CD4-positive, alpha-beta T cell treated with Interleukin-15 for 1 hour (primary cell): ENCODE data around the gene PGAM2.
"Not testable (repeated sequence)": the region's sequence is repeated elsewhere in the genome, so short reads cannot be mapped to it uniquely, and the experiment has no call there.

Experiments
- DNase-seq: peaks from one replicate; pipeline ENCODE4 v3.0.0-alpha.2; 2020

PGAM2 gene

GRCh38 chr7:44048031-44048795 lies 17.2 kb downstream of the PGAM2 start:
- DNase-seq, result no peak

GRCh38 chr7:44046321-44047061 lies 18.9 kb downstream of the PGAM2 start:
- DNase-seq, result peak; percentile 87

GRCh38 chr7:44045226-44046014 lies 19.9 kb downstream of the PGAM2 start:
- DNase-seq, result no peak

GRCh38 chr7:44044315-44045225 lies 20.8 kb downstream of the PGAM2 start, which contains the start of gene DBNL:
TSS of gene DBNL (plus strand) at chr7:44044702. CDS start at chr7:44044738, 36 bp downstream.
- peak; percentile 88 for DNase-seq

GRCh38 chr7:44043902-44044301 lies 21.5 kb downstream of the PGAM2 start:
- no peak for DNase-seq

- no peak for DNase-seq
Observed at GRCh38 chr7:44042221-44042620, 23.1 kb downstream of the PGAM2 start.

GRCh38 chr7:44040493-44040891 lies 24.9 kb downstream of the PGAM2 start:
- DNase-seq, result peak; percentile 80

GRCh38 chr7:44039800-44040492 lies 25.4 kb downstream of the PGAM2 start:
- DNase-seq, result not testable (repeated sequence)

GRCh38 chr7:44038961-44039558 lies 26.3 kb downstream of the PGAM2 start:
- peak; percentile 92 for DNase-seq

- not testable (repeated sequence) for DNase-seq
Observed at GRCh38 chr7:44038553-44038952, 26.8 kb downstream of the PGAM2 start.

GRCh38 chr7:44037951-44038350 lies 27.4 kb downstream of the PGAM2 start:
- DNase-seq, result not testable (repeated sequence)

GRCh38 chr7:44036364-44036763 lies 29.0 kb downstream of the PGAM2 start:
- peak; percentile 29 for DNase-seq

- not testable (repeated sequence) for DNase-seq
Observed at GRCh38 chr7:44033971-44034844, 31.2 kb downstream of the PGAM2 start.

- not testable (repeated sequence) for DNase-seq
Observed at GRCh38 chr7:44032031-44032430, 33.3 kb downstream of the PGAM2 start.

- DNase-seq, result not testable (repeated sequence)
Observed at GRCh38 chr7:44031319-44031718, 34.0 kb downstream of the PGAM2 start.

GRCh38 chr7:44030029-44030428 lies 35.3 kb downstream of the PGAM2 start:
- DNase-seq, result not testable (repeated sequence)

GRCh38 chr7:44029433-44029832 lies 35.9 kb downstream of the PGAM2 start:
- not testable (repeated sequence) for DNase-seq

GRCh38 chr7:44022796-44023467 lies 42.4 kb downstream of the PGAM2 start:
- not testable (repeated sequence) for DNase-seq

- DNase-seq, result not testable (repeated sequence)
Observed at GRCh38 chr7:44022069-44022468, 43.3 kb downstream of the PGAM2 start.
